Superior temporal gyrus (tissue), 1 donor: ENCODE data around the gene CER1.

Source experiments
- DNase-seq: peaks from one replicate; pipeline ENCODE4 v3.0.0-alpha.2; 2016; ENCODE audit errors: extremely low spot score

The CER1 gene, protein sequence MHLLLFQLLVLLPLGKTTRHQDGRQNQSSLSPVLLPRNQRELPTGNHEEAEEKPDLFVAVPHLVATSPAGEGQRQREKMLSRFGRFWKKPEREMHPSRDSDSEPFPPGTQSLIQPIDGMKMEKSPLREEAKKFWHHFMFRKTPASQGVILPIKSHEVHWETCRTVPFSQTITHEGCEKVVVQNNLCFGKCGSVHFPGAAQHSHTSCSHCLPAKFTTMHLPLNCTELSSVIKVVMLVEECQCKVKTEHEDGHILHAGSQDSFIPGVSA

DNA sequence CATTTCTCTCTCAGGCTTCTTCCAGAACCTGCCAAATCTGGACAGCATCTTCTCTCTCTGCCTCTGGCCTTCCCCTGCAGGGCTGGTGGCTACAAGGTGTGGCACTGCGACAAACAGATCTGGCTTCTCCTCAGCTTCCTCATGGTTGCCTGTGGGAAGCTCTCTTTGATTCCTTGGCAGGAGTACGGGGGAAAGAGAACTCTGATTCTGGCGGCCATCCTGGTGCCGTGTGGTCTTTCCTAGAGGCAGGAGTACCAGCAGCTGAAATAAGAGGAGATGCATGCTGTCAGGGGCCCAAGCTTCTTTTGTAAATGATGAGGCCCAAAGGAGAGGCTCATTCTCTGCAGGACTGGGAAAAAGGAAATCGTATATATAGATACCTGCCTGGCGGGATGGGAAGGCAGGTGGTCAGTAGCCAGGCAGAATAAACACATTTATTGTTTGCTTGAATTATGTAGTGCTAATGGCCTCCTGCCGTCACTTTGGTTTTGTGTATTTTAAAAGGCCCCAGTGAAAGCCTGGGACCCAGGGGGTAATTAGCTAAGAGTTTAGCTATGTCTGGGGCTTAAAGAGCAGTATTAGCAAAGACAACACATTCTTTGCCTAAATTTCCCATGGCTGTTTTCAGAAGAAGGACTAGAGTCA, at the start of gene CER1:
Gene CER1, minus strand, starts transcription at position 343 of the 645 bp plus-strand sequence. Its CDS starts 61 bp downstream, at position 282.
- no peak for DNase-seq

DNA sequence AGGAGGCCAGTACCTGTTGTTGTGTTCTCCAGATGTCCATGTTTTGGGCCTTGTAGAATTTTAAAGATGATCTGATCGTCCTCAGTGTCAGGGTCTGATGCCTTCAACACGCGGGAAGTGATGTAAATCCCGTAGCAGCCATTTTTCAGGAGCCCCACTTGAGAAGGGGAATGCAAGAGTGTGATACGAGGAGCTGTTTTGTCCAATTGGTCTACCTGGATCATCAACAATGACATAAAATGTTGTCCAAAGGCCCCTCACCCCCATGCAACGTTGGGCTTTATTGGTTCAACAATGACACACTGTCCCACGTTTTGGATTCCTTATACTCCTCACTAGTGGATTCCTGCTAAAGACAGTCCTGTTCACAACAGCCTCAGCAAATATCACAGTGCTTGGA, 48.1 kb upstream of the CER1 start:
- DNase-seq, result no peak

DNA sequence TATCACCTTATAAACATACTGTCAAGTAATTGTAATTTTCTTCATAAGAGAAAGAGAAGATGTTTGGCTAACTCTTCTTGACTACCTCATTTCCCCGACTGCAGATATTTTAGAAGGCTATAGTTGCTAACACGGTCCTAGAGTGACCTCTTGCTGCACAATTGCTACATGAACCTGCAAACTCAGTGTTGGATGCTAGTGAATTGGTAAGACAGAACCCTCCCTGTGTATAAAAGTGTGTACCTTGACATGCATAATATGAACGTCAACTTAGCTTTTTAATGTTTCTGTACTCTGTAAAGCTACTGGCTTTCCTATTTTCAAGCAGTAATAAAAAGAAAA, 46.7 kb upstream of the CER1 start:
- DNase-seq, result peak; percentile 52

DNA sequence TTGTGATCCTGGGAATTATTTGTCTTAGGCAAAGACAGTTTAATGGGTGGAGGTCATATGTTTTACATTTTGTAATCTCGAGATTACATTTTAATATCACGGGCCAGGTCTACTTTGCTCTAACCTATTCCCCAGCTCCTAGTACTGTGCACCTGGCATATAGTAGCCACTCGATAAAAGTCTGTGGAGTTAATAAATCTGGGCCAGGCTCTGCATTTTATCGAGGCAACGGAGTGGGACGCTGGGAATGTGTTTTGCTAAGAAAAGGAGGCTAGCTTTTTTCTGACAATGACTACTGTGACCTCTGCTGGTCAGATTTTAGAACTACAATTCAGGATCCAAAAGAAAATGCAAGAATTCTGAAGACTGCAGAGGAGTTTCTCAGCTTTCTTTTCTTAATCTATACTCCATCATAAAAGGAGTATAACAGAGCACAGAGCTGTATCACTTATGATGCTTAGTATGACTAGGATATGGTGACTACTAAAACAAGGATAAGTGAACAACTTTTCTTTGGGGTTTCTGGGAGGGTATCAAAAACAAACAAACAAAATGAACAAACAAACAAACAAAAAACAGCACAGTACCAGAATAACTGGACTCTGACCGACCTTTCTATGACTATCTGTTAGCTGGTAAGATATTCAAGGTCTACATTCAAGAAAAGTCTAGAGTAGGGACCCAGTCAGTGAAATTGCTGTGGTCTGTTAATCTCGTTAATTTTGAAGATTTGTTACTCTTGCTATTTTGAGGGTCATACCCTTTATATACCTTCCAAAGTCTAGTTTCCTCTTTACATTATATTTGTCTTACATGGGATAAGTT, 46.1 kb upstream of the CER1 start:
- peak; percentile 87 for DNase-seq

DNA sequence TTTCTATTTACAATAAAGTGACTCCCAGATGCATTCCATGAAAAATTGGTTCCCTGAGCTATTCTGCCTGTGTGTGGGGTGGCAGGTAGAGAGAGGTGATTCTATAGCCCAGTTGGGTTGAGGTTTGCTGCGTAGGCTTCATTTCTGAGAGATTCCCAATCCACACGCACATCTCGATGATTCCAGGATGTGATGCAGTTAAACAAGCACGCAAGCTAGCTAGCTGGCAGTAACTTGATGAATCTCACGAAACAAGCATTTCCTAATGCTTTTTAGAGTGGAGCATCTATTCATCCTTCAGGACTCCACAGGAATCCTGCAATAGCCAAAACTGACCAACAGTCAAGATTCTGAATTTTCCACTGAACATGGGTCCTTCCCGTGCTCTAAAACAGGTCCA, 43.8 kb upstream of the CER1 start:
- DNase-seq, result no peak

DNA sequence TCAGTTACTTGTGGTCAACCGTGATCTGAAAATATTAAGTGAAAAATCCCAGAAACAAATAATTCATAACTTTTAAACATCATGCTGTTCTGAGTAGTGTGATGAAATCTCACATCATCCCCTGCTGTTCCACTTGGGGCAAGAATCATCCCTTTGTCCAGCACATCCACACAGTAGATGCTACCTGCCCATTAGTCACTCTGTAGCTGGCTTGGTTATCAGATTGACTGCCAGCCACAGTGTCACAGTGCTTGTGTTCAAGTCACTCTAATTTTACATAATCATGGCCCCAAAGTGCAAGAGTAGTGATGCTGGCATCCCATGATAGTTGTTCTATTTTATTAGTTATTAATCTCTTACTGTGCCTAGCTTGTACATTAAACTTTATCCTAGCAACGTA, 39.1 kb upstream of the CER1 start:
- DNase-seq, result no peak

DNA sequence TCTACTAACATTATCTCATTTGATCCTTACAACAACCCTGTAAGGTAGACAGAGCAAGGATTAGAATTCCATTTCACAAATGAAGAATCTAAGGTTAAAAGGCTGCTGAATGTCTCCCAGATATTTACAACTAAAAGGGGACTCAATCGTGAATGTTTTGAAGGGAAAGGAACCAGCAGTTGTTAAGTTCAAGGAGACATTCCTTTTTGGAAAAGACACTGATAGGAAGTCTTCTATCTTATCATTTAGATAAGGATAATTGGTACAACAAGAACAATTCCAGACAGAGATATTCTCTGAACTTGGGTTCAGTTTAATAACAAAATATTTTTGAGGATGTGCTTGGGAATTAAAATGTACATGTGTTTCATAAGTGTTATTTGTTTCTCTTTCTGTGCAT, 37.5 kb upstream of the CER1 start:
- no peak for DNase-seq

DNA sequence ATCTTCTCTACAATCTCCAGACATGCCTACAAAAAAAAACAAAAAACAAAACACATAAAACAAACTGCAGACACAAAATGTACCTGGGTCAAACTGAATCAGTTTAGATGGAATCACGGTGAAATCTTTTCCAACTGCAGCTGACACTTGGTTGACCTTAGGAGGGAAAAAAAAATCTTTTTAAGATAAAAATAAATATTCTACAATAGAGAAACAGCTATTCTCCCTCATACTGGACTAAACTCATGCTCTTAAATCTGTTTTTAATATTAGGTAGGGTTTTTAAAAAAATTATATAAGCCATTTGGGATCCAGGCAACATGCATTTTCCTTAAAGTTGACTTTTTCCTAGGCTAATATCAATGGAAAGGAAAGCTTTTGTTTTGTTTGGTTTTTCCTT, 33.8 kb upstream of the CER1 start:
- DNase-seq, result no peak

DNA sequence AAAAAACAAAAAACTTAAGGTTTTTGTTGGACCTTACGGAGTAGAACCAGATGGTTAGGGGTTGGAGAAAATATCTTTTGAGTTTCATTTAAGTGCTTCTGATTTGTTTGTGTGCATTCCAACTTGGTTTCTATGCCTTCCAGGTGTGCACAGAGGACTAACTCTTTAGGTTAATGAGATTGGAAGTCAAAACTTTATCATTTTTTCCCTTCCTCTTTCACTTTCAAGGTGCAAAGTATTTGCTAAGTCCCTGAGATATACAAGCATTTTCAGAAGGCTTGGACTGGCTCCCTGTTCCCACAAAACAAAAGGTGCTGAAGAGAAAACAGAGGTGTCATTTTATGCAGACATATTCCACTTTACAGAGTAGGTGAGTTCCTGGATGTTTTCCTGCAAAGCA, 30.3 kb upstream of the CER1 start:
- no peak for DNase-seq

DNA sequence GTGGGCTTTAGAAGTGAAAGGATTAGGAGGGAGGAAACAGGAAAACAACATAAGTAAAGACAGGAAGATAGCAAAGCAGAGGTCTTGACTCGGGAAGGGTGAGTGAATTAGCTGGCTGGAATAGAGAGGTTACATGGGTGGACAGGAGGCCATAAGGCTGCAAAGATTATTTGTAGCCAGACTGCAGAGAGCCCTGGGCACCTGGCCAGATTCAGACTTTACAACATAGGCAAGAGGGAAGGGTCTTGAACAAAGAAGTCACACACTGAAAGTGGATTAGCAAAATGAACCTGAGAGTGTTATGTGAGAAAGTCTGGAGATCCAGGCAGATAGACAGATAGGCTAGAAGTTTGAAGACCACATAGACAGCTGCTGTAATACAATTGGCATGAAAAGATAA, 29.7 kb upstream of the CER1 start:
- DNase-seq, result no peak

DNA sequence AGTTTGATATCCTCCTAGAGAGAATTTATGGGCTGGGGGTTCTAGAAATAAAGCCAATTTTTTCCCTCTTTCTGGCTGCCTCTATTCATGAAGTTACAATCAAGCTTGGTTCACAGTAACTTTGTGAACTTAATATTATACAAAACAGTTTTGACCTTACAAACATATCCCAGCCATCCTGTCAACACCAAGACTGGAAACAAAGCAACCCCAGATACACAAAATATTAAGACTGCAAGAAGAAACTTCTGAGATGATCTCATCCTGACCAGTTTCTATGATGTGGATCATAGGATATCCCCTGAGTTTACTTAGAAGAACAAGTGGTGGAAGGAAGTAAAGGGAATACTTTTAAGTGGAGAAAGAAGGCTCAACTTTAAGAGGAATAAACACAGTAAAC, 28.3 kb upstream of the CER1 start:
- no peak for DNase-seq

DNA sequence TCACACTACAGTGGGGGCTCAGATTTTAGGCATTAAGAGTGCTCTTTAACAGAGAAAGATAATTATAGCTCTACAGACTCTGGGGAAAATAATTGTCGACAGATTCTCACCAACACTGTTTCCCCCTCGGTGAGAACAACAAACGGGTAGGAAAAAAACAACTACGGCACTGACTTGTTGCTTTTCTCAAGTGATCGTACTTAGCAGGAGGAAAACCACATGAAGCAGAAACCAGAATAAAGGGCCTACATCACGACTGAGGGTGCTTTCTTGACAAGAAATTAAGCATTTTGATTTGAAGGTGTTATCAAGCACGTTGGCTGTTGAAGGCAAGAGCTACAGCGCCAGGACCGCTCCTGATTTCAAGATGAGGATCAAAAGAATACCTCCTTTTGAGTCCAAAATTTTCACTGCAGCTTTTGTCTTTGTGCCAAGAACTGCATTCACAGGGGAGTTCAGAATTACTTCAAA, 27.2 kb upstream of the CER1 start:
- DNase-seq, result no peak

DNA sequence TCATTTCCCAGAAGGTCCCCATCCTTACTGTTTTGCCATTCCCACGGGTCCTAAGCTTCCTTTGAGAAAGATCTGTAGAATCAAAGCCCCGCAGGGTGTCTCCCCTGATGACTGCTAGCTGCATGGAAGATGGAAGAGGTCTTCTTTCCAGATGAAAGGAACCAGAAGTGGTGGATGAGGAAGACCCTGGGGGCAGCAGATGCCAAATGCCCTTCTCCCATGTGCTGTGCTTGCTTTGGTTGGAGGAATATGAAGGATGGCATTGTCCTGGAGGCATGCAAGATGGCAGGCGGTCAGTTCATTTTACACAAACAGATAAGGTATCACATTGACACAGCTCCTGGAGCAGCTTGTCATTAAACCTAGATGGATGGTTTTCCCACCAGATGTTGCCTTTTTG, 25.8 kb upstream of the CER1 start:
- no peak for DNase-seq

DNA sequence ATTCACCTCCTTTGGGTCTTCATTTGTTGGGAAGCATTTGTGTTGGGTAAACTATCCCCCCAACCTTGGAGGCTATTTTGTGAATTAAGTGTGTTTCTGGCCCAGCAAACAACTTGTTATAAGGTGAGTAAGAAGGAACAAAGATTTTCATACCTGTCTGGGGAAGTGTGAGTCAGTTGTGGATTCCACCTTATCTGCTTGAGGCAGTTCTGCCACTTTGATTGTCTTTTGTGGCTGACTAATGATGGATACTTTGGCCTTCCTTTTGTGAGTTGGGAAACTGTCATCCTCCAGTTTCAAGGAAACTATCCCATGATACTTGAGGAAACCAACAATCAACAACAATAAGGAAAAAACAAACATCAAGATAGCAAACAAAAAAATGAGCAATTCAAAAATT, 24.6 kb upstream of the CER1 start:
- no peak for DNase-seq

DNA sequence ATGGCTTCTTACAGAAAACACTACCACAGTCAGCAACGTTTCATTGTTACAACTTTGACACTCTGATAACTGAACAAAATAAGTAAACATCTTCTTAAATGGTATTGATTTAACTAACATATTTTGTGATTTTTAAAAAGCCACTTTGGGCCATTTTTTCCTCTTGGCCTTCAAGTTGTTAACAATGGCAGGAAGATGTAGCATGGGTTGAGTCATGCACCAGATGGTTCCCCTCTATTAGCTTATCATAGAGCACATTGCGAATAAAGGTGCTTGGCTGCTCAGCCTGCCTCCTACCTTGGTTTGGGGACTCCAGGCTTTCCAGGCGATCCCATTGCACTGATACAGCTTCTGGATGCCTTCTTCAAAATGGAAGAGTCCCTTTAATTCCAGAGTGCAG, 24.1 kb upstream of the CER1 start:
- DNase-seq, result no peak

DNA sequence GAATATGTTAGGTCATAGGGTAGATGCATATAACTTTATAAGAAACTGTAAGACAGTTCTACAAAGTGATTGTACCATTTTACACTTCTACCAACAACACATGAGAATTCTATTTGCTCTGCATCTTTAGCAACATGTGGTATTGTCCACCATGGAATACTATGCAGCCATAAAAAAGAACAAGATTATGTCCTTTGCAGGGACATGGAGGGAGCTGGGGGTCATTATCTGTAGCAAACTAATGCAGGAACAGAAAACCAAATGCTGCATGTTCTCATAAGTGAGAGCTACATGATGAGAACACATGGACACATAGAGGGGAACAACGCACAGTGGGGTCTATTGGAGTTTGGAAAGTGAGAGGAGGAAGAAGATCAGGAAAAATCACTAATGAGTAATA, 22.2 kb upstream of the CER1 start:
- no peak for DNase-seq

DNA sequence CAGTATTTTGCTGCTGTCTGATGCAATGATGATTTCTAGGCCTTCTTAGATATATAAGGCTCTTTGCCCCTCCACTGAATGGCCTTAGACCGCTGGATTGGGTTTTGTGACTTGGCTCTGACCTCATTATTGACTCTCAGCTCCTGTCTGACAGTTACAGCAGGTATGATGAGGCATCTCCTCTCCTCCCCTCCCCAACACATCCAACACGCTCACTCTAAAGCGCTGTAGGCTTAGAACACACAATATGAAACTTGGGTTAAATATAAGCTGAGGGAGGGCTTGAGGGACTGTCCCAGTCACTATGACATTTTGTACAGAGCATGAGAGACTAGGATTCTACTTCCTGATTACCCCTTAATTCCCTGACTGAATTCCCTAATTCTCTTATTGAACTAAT, 18.8 kb upstream of the CER1 start:
- DNase-seq, result no peak

DNA sequence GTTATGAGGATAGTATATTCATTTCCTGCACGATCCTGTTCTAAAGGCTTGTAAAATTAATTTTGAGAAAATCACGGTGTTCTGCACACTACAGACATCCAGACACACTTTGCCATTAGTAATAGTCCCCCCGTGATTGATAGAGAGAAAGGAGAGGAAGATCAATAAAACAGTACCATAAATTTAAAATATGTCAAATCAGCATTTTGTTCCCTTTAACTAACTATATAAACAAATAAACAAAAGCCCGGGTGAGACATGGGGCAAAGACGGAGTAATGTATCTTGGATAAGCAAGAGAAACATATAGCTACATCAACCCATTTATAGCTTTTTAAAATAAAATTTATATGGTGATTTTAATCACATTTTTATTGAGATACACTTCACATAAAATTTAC, 10.6 kb upstream of the CER1 start:
- DNase-seq, result no peak

DNA sequence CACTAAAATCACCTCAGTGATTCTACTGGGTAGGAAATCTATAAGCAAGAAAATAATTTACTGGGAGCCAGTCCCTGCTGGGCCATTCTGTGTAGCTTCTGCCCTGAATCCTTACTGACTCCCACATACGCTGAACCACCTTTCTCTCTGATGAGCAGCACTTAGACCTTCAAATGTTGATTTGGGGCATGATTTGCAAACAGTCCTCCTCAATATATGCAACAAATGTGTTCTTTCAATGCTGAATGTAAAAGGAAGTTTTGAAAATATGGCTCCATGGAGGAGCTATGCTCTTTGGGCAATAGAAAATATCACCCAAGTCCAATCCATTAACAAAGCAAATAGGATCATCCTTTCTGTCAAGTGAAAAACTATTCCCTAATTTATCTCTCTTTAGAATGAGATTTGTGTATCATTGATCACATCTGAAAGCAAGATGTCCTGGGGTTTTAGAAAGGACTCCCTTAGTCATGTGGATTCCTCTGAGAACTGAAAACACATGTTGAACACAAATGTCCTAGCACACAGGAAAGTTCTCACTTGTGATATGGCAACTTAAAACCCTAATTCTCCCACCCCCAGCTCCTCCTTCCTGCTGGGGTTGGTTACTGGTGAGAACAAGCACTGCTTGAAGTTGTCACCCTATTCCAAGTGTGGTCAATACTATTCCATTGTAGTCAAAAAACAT, 8.9 kb upstream of the CER1 start:
- no peak for DNase-seq

DNA sequence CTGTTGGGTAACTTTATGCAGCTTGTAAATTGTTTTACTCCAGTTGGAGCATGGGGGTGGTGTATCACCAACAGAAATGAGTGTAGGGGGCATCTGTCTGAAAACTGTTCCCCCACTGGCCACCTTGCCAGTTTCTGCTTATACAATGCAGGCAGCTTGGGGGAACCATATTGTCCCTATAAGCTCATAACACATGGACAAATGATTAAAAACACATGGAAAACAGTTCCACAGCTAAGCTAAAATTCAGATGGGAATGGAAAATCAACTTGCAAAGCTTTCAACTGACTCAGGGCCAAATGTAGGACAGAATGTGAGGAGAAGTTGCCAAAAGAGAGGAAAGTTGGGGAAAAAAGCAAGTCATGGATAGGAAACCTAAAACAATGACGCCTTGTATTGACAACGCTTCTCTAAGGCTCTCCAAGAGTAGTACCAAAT, 7.9 kb upstream of the CER1 start:
- DNase-seq, result peak; percentile 22

DNA sequence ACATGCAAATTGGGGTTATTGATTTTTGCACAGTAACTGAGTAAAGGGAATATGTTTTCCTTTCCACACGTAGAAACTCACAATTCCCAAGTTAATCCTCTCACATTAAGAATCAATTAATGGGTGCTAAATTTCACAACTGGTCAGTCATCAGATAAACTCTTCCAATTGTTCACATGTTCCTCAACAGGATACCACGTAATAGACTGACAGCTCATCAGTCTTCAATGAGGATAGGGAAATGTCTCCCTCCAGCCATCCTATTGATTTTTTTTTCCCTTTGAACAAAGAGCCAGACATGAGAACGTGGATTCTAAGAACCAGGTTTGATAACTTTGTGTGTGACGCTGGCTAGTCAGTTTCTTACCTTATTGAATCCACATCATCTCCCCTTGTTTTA, 768 bp upstream of the CER1 start:
- no peak for DNase-seq

DNA sequence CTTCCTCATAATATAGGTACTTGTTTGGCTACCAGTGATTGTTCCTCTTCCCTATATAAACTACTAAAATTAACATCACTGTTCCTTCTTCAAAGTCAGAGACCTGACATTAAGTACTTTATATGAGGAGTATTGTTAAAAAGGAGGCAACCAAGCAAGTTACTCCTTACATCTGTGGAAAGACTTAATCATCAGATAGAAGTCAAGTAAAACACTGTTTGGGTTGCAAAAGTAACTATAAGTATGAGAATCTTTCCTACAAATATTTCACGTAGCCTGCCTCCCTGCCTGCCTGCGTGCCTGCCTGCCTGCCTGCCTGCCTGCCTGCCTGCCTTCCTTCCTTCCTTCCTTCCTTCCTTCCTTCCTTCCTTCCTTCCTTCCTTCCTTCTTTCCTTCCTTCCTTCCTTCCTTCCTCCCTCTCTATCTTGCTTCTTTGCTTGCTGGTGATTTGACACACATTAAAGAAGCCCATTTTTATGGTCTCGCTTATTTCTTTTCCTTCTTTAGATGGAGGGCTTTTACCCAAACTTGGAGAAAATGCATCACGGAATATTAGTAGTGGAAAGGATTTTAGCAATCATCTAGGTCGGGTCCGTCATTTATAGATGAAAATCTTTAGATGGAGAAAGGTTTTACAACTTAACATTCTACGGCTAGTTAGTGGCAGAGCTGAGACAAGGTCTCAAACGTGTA, 3.2 kb downstream of the CER1 start:
- no peak for DNase-seq
